A549 (cell line): ENCODE measurements around the gene TMEM61. TPM values are rescaled to one million over a fixed set of nuclear protein-coding genes. Genes with fewer than 3 reads are reported as not detected.

Experiments
- ATAC-seq, 2 experiments: fragments of 200-7000 bp in 1 of 2; fragments of >200 bp in 1 of 2; cut with Nextera tagmentation in 1 of 2; cut with Tn5 transposase in 1 of 2; 3 replicates each; pipeline versions ENCODE4 v1.8.0 to v1.9.1; 2018 to 2020; ENCODE audit warnings: mild to moderate bottlenecking in 1 of 2, moderate library complexity in 1 of 2
- CTCF ChIA-PET: fragments of 300-600 bp; sonication (Branson Sonifier 250); formaldehyde crosslinking; extraction: SDS; loops from one replicate; lab custom pipeline; 2021; ENCODE audit warnings: antibody characterized with exemption, inconsistent platforms; lab: Yijun Ruan, JAX
- POLR2A ChIA-PET: fragments of 350-600 bp; formaldehyde crosslinking; extraction: SDS; loops from one replicate; lab custom pipeline; 2021; ENCODE audit warnings: antibody characterized with exemption, inconsistent platforms; lab: Yijun Ruan, JAX
- DNase-seq, 2 experiments: peaks; one replicate each; pipeline versions ENCODE4 v3.0.0 to v3.0.0-alpha.2; 2011 to 2016; ENCODE audit warnings: low read depth in 1 of 2, low spot score in 1 of 2
- FAIRE-seq: peaks from 2 replicates; lab custom pipeline; 2011; peaks lifted over from hg19 to GRCh38; lab: Jason Lieb, UNC
- H3K27ac ChIP-seq, 2 experiments: fragments of >200 bp; sonication (Bioruptor Twin); formaldehyde crosslinking; 3 replicates each; pipeline ENCODE4 v1.5.1; 2016 to 2017
- H3K4me1 ChIP-seq: fragments of >200 bp; sonication (Bioruptor Twin); formaldehyde crosslinking; 3 replicates; pipeline ENCODE4 v1.6.1; 2016
- H3K4me2 ChIP-seq: fragments of >200 bp; sonication (Bioruptor Twin); formaldehyde crosslinking; 3 replicates; pipeline ENCODE4 v1.6.1; 2016
- H3K4me3 ChIP-seq: fragments of >200 bp; sonication (Bioruptor Twin); formaldehyde crosslinking; 3 replicates; pipeline ENCODE4 v1.5.1; 2016
- H3K9me3 ChIP-seq: fragments of >200 bp; sonication (Bioruptor Twin); formaldehyde crosslinking; 3 replicates; pipeline ENCODE4 v1.6.1; 2016
- CEBPB ChIP-seq, 2 experiments: fragments of >200 bp in 1 of 2; sonication (Bioruptor Twin) in 1 of 2; formaldehyde crosslinking in 1 of 2; IDR thresholded peaks; 2 replicates each; pipeline ENCODE4 v1.6.1; 2012 to 2016
- CHD2 ChIP-seq: fragments of 150-350 bp; IDR thresholded peaks from 2 replicates; pipeline ENCODE4 v1.6.1; 2014; ENCODE audit warnings: low read length; ENCODE audit not compliant: partially characterized antibody
- CHD4 ChIP-seq: fragments of 200-600 bp; sonication (generic); IDR thresholded peaks from 2 replicates; pipeline ENCODE4 v1.6.1; 2016; ENCODE audit warnings: antibody characterized with exemption, mild to moderate bottlenecking, borderline replicate concordance
- EP300 ChIP-seq, 2 experiments: fragments of >200 bp; sonication (Bioruptor Twin); formaldehyde crosslinking; IDR thresholded peaks; 2 replicates in 1 of 2; 3 replicates in 1 of 2; pipeline ENCODE4 v1.6.1; 2016 to 2017
- ESRRA ChIP-seq: fragments of 150-350 bp; IDR thresholded peaks from 2 replicates; pipeline ENCODE4 v1.6.1; 2014; ENCODE audit warnings: mild to moderate bottlenecking, low read length, borderline replicate concordance
- HMGXB4 ChIP-seq: fragments of 250-450 bp; sonication (Bioruptor Pico); IDR thresholded peaks from 2 replicates; pipeline ENCODE4 v1.5.0; 2021; ENCODE audit warnings: mild to moderate bottlenecking, moderate library complexity, borderline replicate concordance
- JUN ChIP-seq, 2 experiments: fragments of >200 bp; sonication (Bioruptor Twin); formaldehyde crosslinking; IDR thresholded peaks; 2 replicates in 1 of 2; 3 replicates in 1 of 2; pipeline ENCODE4 v1.6.1; 2016 to 2017
- KDM5A ChIP-seq: fragments of 200-600 bp; sonication (generic); IDR thresholded peaks from 2 replicates; pipeline ENCODE4 v1.6.1; 2016; ENCODE audit warnings: antibody characterized with exemption, mild to moderate bottlenecking
- PHF8 ChIP-seq: fragments of 200-600 bp; sonication (generic); IDR thresholded peaks from 2 replicates; pipeline ENCODE4 v1.6.1; 2016; ENCODE audit warnings: low read depth, mild to moderate bottlenecking, antibody characterized with exemption, moderate library complexity, borderline replicate concordance
- POLR2AphosphoS2 ChIP-seq: conservative IDR thresholded peaks from 2 replicates; pipeline ENCODE4 v1.6.1; 2012; ENCODE audit warnings: low read length, improper control_type of control experiment, inconsistent platforms
- RAD21 ChIP-seq, 2 experiments: fragments of >200 bp in 1 of 2; sonication (Bioruptor Twin) in 1 of 2; formaldehyde crosslinking in 1 of 2; IDR thresholded peaks in 1 of 2; conservative IDR thresholded peaks in 1 of 2; 2 replicates in 1 of 2; 3 replicates in 1 of 2; pipeline ENCODE4 v1.6.1; 2012 to 2018; ENCODE audit warnings: inconsistent platforms in 1 of 2
- RCOR1 ChIP-seq: fragments of 150-350 bp; IDR thresholded peaks from 2 replicates; pipeline ENCODE4 v1.6.1; 2014; ENCODE audit warnings: antibody characterized with exemption, low read length, low read depth
- REST ChIP-seq: fragments of 200-600 bp; sonication (generic); IDR thresholded peaks from 2 replicates; pipeline ENCODE4 v1.6.1; 2016; ENCODE audit warnings: antibody characterized with exemption, mild to moderate bottlenecking, moderate library complexity
- SMC3 ChIP-seq: fragments of >200 bp; sonication (Bioruptor Twin); formaldehyde crosslinking; IDR thresholded peaks from 3 replicates; pipeline ENCODE4 v1.6.1; 2018; ENCODE audit warnings: inconsistent platforms
- SREBF2 ChIP-seq: fragments of 450-650 bp; IDR thresholded peaks from 2 replicates; pipeline ENCODE4 v1.6.1; 2014; ENCODE audit warnings: mild to moderate bottlenecking, moderate library complexity
- TFCP2L1 ChIP-seq: fragments of 250-450 bp; sonication (Bioruptor Pico); IDR thresholded peaks from 2 replicates; pipeline ENCODE4 v1.5.0; 2021; ENCODE audit warnings: mild to moderate bottlenecking
- ZNF302 ChIP-seq: fragments of 250-450 bp; sonication (Bioruptor Pico); IDR thresholded peaks from 2 replicates; pipeline ENCODE4 v1.9.0; 2021; ENCODE audit warnings: inconsistent platforms, mild to moderate bottlenecking, moderate library complexity
- ZSCAN20 ChIP-seq: fragments of 250-450 bp; sonication (Bioruptor Pico); IDR thresholded peaks from 2 replicates; pipeline ENCODE4 v1.8.0; 2022; ENCODE audit warnings: mild to moderate bottlenecking, moderate library complexity
- WGBS: methylation state at CpG from one replicate; pipeline ENCODE4 v1.1.6; 2017; ENCODE audit errors: missing lambda C conversion rate; 5-methylcytosine and 5-hydroxymethylcytosine counted together
- polyA plus RNA-seq, 4 experiments: library from polyadenylated mRNA; depleted of rRNA in 3 of 4; stranded (reverse); fragments of >200 nt; fragmentation: RNase III in 1 of 4; extraction: RNeasy Plus Mini Kit Qiagen cat#74134 plus additional on column Dnase treatment in 1 of 4; gene quantifications; 2 replicates in 3 of 4; 3 replicates in 1 of 4; pipeline ENCODE4 v1.2.3, GENCODE V29; 2011 to 2017

The TMEM61 gene
- polyA plus RNA-seq, 2 of the 4 experiments (the other 2 are of a cell fraction): 0.06 to 0.10 TPM

GRCh38 chr1:54993140-54993539 is 12.7 kb downstream of the TMEM61 start:
- no peak overlapping the region for H3K4me2 ChIP-seq
- WGBS: 91% methylated on average over 4 of the region's 6 CpGs
- no peak overlapping the region for H3K27ac ChIP-seq
- H3K4me3 ChIP-seq: no peak overlapping the region
- FAIRE-seq (no peak), DNase-seq (no peak), ATAC-seq (no peak)
- ChIA-PET CTCF (interaction anchor here (0.9 to 20.8 kb wide), 4 partner anchors 9 to 47 kb away, joined by 3 to 451 read pairs (median 3); no protein-coding TSS in a partner anchor), POLR2A (no interaction called here)
- H3K9me3 ChIP-seq: no peaks in the 10 kb centered on the region
- 0 out of 3 replicates have a peak, but pooled peaks cover 4% of the 10 kb centered on the region for H3K4me1 ChIP-seq
- no peak for TF ChIP-seq TFCP2L1 (CRISPR knock-in tag)
- TF ChIP-seq POLR2AphosphoS2: no peak
- no peak for TF ChIP-seq JUN (IDR thresholded peaks at IDR 0.05)
- no peak for TF ChIP-seq ZNF302 (CRISPR knock-in tag)
- no peak for TF ChIP-seq RCOR1

- no peak overlapping the region for H3K4me2 ChIP-seq
- ATAC-seq (no peak), DNase-seq (no peak), FAIRE-seq (no peak)
- 0 out of 3 replicates have a peak, but pooled peaks cover 4% of the 10 kb centered on the region for H3K4me1 ChIP-seq
- no peak for TF ChIP-seq HMGXB4
- TF ChIP-seq RAD21 (conservative IDR thresholded peaks at IDR 0.05 in 1 of 2, IDR thresholded peaks at IDR 0.05 in 1 of 2): no peak
- TF ChIP-seq CHD4: no peak
- no peak for TF ChIP-seq ESRRA
- TF ChIP-seq KDM5A: no peak
- no peak for TF ChIP-seq ZSCAN20 (CRISPR knock-in tag)
- TF ChIP-seq CEBPB (IDR thresholded peaks at IDR 0.05): no peak
- no peak for TF ChIP-seq REST
- no peak for TF ChIP-seq JUN (IDR thresholded peaks at IDR 0.05)
- no peak for TF ChIP-seq PHF8
- TF ChIP-seq EP300 (IDR thresholded peaks at IDR 0.05): no peak
- TF ChIP-seq TFCP2L1 (CRISPR knock-in tag): no peak
- no peak for TF ChIP-seq CHD2
- TF ChIP-seq SREBF2: no peak
- no peak for TF ChIP-seq SMC3
- CTCF ChIA-PET: interaction anchor here (0.8 to 20.8 kb wide), 4 partner anchors 10 to 49 kb away, joined by 4 to 451 read pairs (median 10); no protein-coding TSS in a partner anchor
- no peaks in the 10 kb centered on the region for H3K9me3 ChIP-seq
- H3K4me3 ChIP-seq: no peak overlapping the region
- 79% methylated on average over 6 of the region's 6 CpGs for WGBS
- POLR2A ChIA-PET: no interaction called here
- H3K27ac ChIP-seq: no peak overlapping the region
These were observed 14.0 kb downstream of the TMEM61 start for GRCh38 chr1:54994355-54994990.
